ENCODE results near the gene RRP9.
A peak's percentile ranks its signal among the peaks of the same experiment; 100 is the strongest.

Gene RRP9

DNA sequence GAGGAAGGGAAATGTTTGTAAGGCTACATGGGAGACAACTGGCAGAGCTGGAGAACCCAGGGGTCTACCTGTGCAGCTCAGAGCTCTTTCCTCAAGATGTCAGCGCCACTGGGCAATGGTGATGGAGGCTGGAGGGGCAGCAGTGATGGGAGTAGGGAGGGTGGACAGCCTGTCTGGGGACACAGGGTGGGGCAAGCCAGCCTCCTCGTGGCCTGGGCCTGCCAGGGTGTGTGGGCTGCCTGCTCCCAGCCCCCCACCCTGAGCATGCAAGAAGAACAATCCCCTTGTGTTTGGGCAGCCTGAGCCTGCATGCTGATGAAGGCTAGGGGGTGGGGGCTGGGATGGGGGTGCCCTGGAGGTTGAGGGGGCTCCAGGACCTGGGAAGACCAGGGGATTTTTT is 24.3 kb upstream of the RRP9 start:
- peak overlapping the region; percentile 77 for H3K4me3 ChIP-seq (ENCODE audit: low read depth, low read length)
- TF ChIP-seq, protein P1, sequence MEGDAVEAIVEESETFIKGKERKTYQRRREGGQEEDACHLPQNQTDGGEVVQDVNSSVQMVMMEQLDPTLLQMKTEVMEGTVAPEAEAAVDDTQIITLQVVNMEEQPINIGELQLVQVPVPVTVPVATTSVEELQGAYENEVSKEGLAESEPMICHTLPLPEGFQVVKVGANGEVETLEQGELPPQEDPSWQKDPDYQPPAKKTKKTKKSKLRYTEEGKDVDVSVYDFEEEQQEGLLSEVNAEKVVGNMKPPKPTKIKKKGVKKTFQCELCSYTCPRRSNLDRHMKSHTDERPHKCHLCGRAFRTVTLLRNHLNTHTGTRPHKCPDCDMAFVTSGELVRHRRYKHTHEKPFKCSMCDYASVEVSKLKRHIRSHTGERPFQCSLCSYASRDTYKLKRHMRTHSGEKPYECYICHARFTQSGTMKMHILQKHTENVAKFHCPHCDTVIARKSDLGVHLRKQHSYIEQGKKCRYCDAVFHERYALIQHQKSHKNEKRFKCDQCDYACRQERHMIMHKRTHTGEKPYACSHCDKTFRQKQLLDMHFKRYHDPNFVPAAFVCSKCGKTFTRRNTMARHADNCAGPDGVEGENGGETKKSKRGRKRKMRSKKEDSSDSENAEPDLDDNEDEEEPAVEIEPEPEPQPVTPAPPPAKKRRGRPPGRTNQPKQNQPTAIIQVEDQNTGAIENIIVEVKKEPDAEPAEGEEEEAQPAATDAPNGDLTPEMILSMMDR (IDR thresholded peaks at IDR 0.05; ENCODE audit: low read depth, low read length), result no peak

DNA sequence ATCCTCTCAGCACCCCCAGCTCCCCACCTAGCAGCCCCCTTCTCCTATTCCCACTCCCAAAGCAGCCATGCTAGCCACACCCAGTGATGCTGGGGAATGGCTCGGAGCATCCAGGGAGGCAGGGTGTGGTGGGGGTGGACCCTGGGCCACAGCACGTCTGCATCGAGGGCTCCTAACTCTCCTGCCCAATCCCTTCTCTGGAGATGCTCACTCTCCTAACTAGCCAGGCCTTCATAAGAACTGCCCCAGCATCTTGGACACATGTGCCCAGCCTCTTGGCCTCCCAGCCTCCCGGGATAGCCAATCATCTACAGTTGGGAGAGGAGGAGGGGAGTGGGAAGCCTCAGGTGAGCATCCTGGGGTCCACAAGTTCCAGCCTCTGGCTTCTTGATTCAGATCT is 22.8 kb upstream of the RRP9 start:
- H3K4me3 ChIP-seq (ENCODE audit: low read depth, low read length), result no peak overlapping the region
- TF ChIP-seq, protein P1 (IDR thresholded peaks at IDR 0.05; ENCODE audit: low read depth, low read length), result no peak

- no peak overlapping the region for H3K4me3 ChIP-seq (ENCODE audit: low read depth, low read length)
- TF ChIP-seq, protein P1 (IDR thresholded peaks at IDR 0.05; ENCODE audit: low read depth, low read length), result no peak
These were observed 22.3 kb upstream of the RRP9 start for GRCh38 chr3:51963951-51964451.

DNA sequence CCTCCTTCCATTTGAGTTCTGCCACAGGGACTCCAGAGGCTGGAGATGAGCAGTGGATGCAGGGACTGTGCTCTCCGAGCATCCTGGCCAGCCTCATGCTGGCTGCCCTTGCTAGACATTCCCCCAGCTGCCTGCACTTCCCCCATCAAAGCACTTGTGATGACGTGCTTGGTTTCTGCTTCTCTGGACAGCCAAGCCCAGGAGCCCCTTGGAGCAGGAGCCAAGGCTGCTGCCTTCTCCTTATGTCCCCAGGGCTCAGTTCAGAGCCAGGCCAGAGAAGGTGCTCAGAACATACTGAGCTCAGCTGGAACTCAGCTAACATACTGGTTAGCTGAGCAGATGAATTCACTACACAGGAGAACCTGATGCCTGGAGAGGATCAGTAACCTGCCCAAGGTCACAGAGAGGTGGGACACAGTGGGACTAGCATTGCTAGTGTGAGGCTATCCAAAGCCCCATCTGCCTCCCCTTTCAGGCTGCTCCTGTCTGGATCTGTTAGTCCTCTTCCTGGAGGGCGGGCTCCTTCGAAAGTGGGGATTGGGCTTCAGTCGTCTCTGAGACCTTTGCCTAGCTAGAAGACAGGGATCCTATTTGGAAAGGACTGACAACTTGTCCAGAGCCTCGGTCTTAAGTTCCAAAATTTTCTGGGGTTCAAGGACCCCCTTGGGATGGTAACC is 21.3 kb upstream of the RRP9 start:
- TF ChIP-seq, protein P1 (IDR thresholded peaks at IDR 0.05; ENCODE audit: low read depth, low read length), result no peak
- no peak overlapping the region for H3K4me3 ChIP-seq (ENCODE audit: low read depth, low read length)

DNA sequence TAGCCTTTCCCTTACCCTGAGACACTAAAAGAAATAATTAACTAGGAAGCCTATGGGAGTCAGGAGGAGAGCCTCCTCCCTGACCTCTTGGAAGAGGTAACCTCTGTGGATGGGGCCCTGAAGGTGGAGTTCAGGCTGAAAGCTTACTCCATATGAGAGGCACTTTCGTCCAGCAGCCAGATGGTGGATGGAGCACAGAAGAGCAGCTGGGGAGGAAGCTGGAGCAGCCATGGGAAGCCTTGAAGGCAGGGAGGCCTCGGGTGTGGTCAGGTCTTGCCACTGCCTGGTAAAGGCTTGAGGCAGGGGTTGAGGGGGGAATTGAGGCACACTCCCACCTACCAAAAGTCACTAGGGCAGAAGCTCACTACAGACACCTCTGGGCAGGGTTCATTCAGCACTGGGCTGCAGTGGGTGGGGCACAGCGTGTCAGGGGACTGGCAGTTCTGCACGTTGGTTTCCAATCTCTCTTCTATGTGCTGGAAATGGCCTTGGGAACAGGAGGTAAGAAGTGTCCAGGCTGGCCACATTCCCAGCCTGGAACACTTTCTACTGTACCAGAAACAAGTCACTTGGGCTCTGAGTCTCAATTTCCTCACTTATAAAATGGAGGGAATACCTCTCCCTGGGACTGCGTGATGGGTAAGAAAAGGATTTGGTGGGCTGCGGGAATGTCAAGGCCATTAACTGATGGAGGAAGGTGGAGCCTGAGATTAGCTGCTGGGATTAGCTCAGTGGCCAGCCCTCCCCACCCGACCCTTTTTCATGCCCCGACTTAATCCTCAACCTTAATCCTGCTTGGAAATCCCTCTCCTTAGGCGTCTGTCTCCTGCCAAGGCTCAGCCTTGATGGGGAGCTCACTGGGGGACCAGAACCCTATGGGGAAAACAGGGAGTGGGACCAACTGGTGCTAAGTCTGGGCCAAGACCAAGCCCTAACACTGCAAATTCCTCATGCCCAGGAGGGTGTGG is 20.2 kb upstream of the RRP9 start:
- TF ChIP-seq, protein P1 (IDR thresholded peaks at IDR 0.05; ENCODE audit: low read depth, low read length), result no peak
- no peak overlapping the region for H3K4me3 ChIP-seq (ENCODE audit: low read depth, low read length)

DNA sequence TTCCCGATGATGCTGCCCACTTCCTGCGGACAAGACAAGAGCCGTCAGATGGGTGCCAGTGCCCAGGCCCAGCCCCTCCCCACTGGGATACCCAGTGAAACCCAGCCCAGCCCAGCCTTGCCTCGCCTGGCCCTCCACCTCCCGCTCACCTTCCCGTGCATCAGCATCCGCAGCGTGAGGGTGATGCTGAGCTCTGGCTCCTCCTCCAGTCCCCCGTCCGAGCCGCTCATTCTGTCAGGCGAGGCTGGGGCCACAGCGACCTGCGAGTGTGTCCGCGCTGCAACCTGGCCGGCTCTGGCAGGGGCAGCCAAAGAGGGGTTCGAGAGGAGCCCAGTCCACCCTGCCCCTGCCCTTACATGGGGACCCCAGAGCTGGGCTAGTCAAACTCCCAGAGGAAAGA is 19.3 kb upstream of the RRP9 start:
- H3K4me3 ChIP-seq (ENCODE audit: low read depth, low read length), result no peak overlapping the region
- TF ChIP-seq, protein P1 (IDR thresholded peaks at IDR 0.05; ENCODE audit: low read depth, low read length), result no peak

- no peak overlapping the region for H3K4me3 ChIP-seq (ENCODE audit: low read depth, low read length)
- TF ChIP-seq, protein P1 (IDR thresholded peaks at IDR 0.05; ENCODE audit: low read depth, low read length), result no peak
These were observed 18.7 kb upstream of the RRP9 start for GRCh38 chr3:51960386-51960785.
